Esophagus muscularis mucosa (tissue), 4 donors: Measurements from ENCODE around the gene EVA1B. TPM values are rescaled to one million over a fixed set of nuclear protein-coding genes. Genes with fewer than 3 reads are reported as not detected.
A peak's percentile ranks its signal among the peaks of the same experiment; 100 is the strongest.

ENCODE experiments used
- DNase-seq: peaks from one replicate; pipeline ENCODE4 v3.0.0-alpha.2; 2017; ENCODE audit errors: extremely low spot score
- H3K27ac ChIP-seq, 4 donors: fragments of 200-600 bp; sonication (generic); replicated peaks in 1 of 4; 1 replicate in 3 of 4; 2 replicates in 1 of 4; pipeline ENCODE4 v1.5.1; 2016 to 2019; ENCODE audit warnings: mild to moderate bottlenecking in 1 of 4
- H3K27me3 ChIP-seq, 4 donors: fragments of 200-600 bp; sonication (generic); one replicate each; pipeline versions ENCODE4 v1.5.1 to v1.6.0; 2016 to 2019
- H3K36me3 ChIP-seq, 4 donors: fragments of 200-600 bp; sonication (generic); one replicate each; pipeline ENCODE4 v1.5.1; 2016 to 2019
- H3K4me1 ChIP-seq, 4 donors: fragments of 200-600 bp; sonication (generic); one replicate each; pipeline ENCODE4 v1.5.1; 2016 to 2019
- H3K4me3 ChIP-seq, 4 donors: fragments of 200-600 bp; sonication (generic); 1 replicate in 2 of 4; 2 replicates in 2 of 4; pipeline ENCODE4 v1.5.1; 2016 to 2019; ENCODE audit warnings: mild to moderate bottlenecking in 4 of 4, moderate library complexity in 1 of 4
- H3K9me3 ChIP-seq, 4 donors: fragments of 200-600 bp; sonication (generic); 1 replicate in 3 of 4; 2 replicates in 1 of 4; pipeline ENCODE4 v1.5.1; 2016 to 2019
- CTCF ChIP-seq, 3 experiments: fragments of 200-600 bp in 2 of 3; fragments of 450-650 bp in 1 of 3; sonication (generic) in 2 of 3; IDR thresholded peaks; one replicate each; pipeline ENCODE4 v1.5.1; 2017 to 2019; ENCODE audit warnings: antibody characterized with exemption in 3 of 3, mild to moderate bottlenecking in 2 of 3, moderate library complexity in 1 of 3
- EP300 ChIP-seq: sonication (generic); formaldehyde crosslinking; IDR thresholded peaks from one replicate; pipeline ENCODE4 v1.6.1; 2017; ENCODE audit warnings: antibody characterized with exemption
- POLR2A ChIP-seq: fragments of 450-650 bp; IDR thresholded peaks from one replicate; pipeline ENCODE4 v1.6.1; 2017; ENCODE audit warnings: antibody characterized with exemption, moderate library complexity, mild to moderate bottlenecking, low read depth
- POLR2AphosphoS5 ChIP-seq, 2 donors: sonication (generic); formaldehyde crosslinking; IDR thresholded peaks; one replicate each; pipeline ENCODE4 v1.6.1; 2017; ENCODE audit warnings: antibody characterized with exemption in 2 of 2
- WGBS: methylation state at CpG from one replicate; pipeline ENCODE4 v1.1.5; 2018; 5-methylcytosine and 5-hydroxymethylcytosine counted together
- intact Hi-C: fragments of 100-400 bp; cut with DNase I; formaldehyde crosslinking; loops from one replicate; pipeline ENCODE4 v1.15.1; 2023
- total RNA-seq, 4 donors: library from RNA; depleted of rRNA; stranded (reverse); fragments of >200 nt; gene quantifications; one replicate each; pipeline versions ENCODE4 v1.1.0 to v1.2.1, GENCODE V29; 2016

The EVA1B gene
- total RNA-seq, 4 donors from 2014 or later = 45.1 to 129 (median 79.5) TPM

GRCh38 chr1:36352125-36352909 is 28.9 kb upstream of the EVA1B start:
- no peak for DNase-seq
- Histone ChIP-seq H3K4me3 (no peak overlapping the region), H3K9me3 (no peaks in the 10 kb centered on the region), H3K27me3 (no peaks in the 10 kb centered on the region), H3K27ac (peak overlapping the region; percentile 66 to 78 (median 68)), H3K36me3 (peaks cover 33 to 87% (median 81%) of the 10 kb centered on the region in 4 donors), H3K4me1 (peaks cover 28 to 46% (median 42%) of the 10 kb centered on the region in 4 donors)
- intact Hi-C loops = no loop called here
- 78% methylated on average over 13 of the region's 13 CpGs for WGBS
- TF ChIP-seq POLR2A = no peak

- WGBS = 40% methylated on average over 6 of the region's 14 CpGs
- H3K4me3 ChIP-seq = peak overlapping the region in 1 of 4 donors; percentile 6
- no peaks in the 10 kb centered on the region for H3K27me3 ChIP-seq
- H3K36me3 ChIP-seq = peaks cover 39 to 89% (median 82%) of the 10 kb centered on the region in 4 donors
- TF ChIP-seq CTCF (IDR thresholded peaks at IDR 0.05) = peak in 1 of 3 experiments; percentile 22
- TF ChIP-seq POLR2A = no peak
- no peak for TF ChIP-seq EP300
- no peak for TF ChIP-seq POLR2AphosphoS5 (IDR thresholded peaks at IDR 0.05)
- intact Hi-C loops = loop anchor here (2.0 kb wide), 1 partner anchor 59 kb away; no protein-coding TSS in a partner anchor
- H3K27ac ChIP-seq = peak overlapping the region; percentile 66 to 78 (median 68)
- DNase-seq = no peak
- H3K9me3 ChIP-seq = no peaks in the 10 kb centered on the region
- peaks cover 28 to 46% (median 42%) of the 10 kb centered on the region in 4 donors for H3K4me1 ChIP-seq
These were observed 28.0 kb upstream of the EVA1B start for GRCh38 chr1:36351227-36351977.

GRCh38 chr1:36350659-36351226 is 27.3 kb upstream of the EVA1B start:
- intact Hi-C loops = loop anchor here (2.0 kb wide), 1 partner anchor 58 kb away; no protein-coding TSS in a partner anchor
- TF ChIP-seq CTCF (IDR thresholded peaks at IDR 0.05) (no peak), POLR2AphosphoS5 (IDR thresholded peaks at IDR 0.05) (peak in 1 of 2 donors; percentile 23)
- WGBS = 23% methylated on average over 7 of the region's 13 CpGs
- no peaks in the 10 kb centered on the region for H3K27me3 ChIP-seq
- DNase-seq = no peak
- H3K4me3 ChIP-seq = peak overlapping the region; percentile 6 to 41 (median 18)
- H3K27ac ChIP-seq = peak overlapping the region; percentile 66 to 78 (median 68)
- H3K4me1 ChIP-seq = peaks cover 28 to 46% (median 42%) of the 10 kb centered on the region in 4 donors
- peaks cover 39 to 91% (median 84%) of the 10 kb centered on the region in 4 donors for H3K36me3 ChIP-seq
- no peaks in the 10 kb centered on the region for H3K9me3 ChIP-seq

GRCh38 chr1:36349839-36350238 is 26.4 kb upstream of the EVA1B start:
- peaks cover 28 to 46% (median 42%) of the 10 kb centered on the region in 4 donors for H3K4me1 ChIP-seq
- H3K36me3 ChIP-seq = peaks cover 41 to 91% (median 84%) of the 10 kb centered on the region in 4 donors
- DNase-seq = no peak
- no peaks in the 10 kb centered on the region for H3K27me3 ChIP-seq
- intact Hi-C loops = loop anchor here (2.0 kb wide), 1 partner anchor 57 kb away; no protein-coding TSS in a partner anchor
- 84% methylated on average over 8 of the region's 16 CpGs for WGBS
- no peaks in the 10 kb centered on the region for H3K9me3 ChIP-seq
- peak overlapping the region; percentile 66 to 78 (median 68) for H3K27ac ChIP-seq
- no peak overlapping the region for H3K4me3 ChIP-seq
- no peak for TF ChIP-seq CTCF (IDR thresholded peaks at IDR 0.05)
- TF ChIP-seq POLR2A = no peak
- TF ChIP-seq POLR2AphosphoS5 (IDR thresholded peaks at IDR 0.05) = no peak
- TF ChIP-seq EP300 = no peak

- Histone ChIP-seq H3K27ac (peak overlapping the region in 3 of 4 donors; percentile 66 to 78 (median 71)), H3K4me1 (peaks cover 28 to 46% (median 42%) of the 10 kb centered on the region in 4 donors), H3K9me3 (no peaks in the 10 kb centered on the region), H3K36me3 (peaks cover 35 to 91% (median 83%) of the 10 kb centered on the region in 4 donors), H3K27me3 (no peaks in the 10 kb centered on the region), H3K4me3 (no peak overlapping the region)
- 82% methylated on average over 4 of the region's 7 CpGs for WGBS
- intact Hi-C loops = no loop called here
- DNase-seq = no peak
- TF ChIP-seq POLR2A (no peak), EP300 (no peak), CTCF (IDR thresholded peaks at IDR 0.05) (no peak), POLR2AphosphoS5 (IDR thresholded peaks at IDR 0.05) (no peak)
These were observed 25.8 kb upstream of the EVA1B start for GRCh38 chr1:36349241-36349671.
